GM23338 (cell line): ENCODE results near the gene GPHN.

Experiments
- CREB1 ChIP-seq: fragments of 250-450 bp; sonication (Bioruptor Pico); IDR thresholded peaks from 2 replicates; pipeline ENCODE4 v1.5.0; 2020; ENCODE audit warnings: low read depth, mild to moderate bottlenecking, moderate library complexity
- CTCF ChIP-seq, 2 experiments: fragments of 200-600 bp in 1 of 2; sonication (generic) in 1 of 2; conservative IDR thresholded peaks; 2 replicates each; pipeline versions ENCODE4 v1.5.1 to v1.6.1; 2016 to 2017; ENCODE audit warnings: antibody characterized with exemption in 2 of 2, low read depth in 2 of 2, mild to moderate bottlenecking in 2 of 2, moderate library complexity in 1 of 2
- TF ChIP-seq, protein P1 (sequence below): IDR thresholded peaks from one replicate; pipeline ENCODE4 v1.6.1; 2018; ENCODE audit warnings: antibody characterized with exemption; ENCODE audit not compliant: unreplicated experiment

DNA sequence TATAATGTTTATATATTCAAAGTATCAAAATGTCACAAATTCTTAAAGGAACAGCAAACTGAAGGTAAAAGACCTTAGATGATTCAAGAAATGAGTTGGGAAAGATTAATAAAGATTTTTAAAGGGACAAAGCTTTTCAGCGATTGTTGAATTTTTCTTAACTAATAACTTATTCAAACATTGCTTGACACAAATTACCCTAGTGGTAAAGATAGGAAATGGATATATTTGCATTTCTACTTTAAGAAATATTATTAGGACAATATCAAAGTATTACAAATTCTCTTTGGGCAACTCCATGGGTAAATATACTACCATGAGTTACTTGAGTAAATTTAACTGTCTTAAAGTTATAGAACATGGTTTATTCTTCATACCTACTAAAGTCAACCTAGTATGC is 415.3 kb downstream of the GPHN start:
- TF ChIP-seq, protein P1, sequence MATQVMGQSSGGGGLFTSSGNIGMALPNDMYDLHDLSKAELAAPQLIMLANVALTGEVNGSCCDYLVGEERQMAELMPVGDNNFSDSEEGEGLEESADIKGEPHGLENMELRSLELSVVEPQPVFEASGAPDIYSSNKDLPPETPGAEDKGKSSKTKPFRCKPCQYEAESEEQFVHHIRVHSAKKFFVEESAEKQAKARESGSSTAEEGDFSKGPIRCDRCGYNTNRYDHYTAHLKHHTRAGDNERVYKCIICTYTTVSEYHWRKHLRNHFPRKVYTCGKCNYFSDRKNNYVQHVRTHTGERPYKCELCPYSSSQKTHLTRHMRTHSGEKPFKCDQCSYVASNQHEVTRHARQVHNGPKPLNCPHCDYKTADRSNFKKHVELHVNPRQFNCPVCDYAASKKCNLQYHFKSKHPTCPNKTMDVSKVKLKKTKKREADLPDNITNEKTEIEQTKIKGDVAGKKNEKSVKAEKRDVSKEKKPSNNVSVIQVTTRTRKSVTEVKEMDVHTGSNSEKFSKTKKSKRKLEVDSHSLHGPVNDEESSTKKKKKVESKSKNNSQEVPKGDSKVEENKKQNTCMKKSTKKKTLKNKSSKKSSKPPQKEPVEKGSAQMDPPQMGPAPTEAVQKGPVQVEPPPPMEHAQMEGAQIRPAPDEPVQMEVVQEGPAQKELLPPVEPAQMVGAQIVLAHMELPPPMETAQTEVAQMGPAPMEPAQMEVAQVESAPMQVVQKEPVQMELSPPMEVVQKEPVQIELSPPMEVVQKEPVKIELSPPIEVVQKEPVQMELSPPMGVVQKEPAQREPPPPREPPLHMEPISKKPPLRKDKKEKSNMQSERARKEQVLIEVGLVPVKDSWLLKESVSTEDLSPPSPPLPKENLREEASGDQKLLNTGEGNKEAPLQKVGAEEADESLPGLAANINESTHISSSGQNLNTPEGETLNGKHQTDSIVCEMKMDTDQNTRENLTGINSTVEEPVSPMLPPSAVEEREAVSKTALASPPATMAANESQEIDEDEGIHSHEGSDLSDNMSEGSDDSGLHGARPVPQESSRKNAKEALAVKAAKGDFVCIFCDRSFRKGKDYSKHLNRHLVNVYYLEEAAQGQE, result no peak
- TF ChIP-seq CREB1 (CRISPR knock-in tag) (no peak), CTCF (conservative IDR thresholded peaks at IDR 0.05; ENCODE audit: low read depth in 2 of 2) (no peak)
